WTC11 (cell line): ENCODE results near the gene ASB2.

Experiments
- ATF3 ChIP-seq: sonication (generic); formaldehyde crosslinking; conservative IDR thresholded peaks from 2 replicates; pipeline ENCODE4 v1.8.1; 2022; ENCODE audit warnings: mild to moderate bottlenecking, missing genetic modification reagents
- CTCF ChIP-seq: fragments of 200-600 bp; IDR thresholded peaks from 2 replicates; pipeline ENCODE4 v1.8.0; 2022; ENCODE audit warnings: antibody characterized with exemption
- E2F1 ChIP-seq: sonication (generic); formaldehyde crosslinking; IDR thresholded peaks from 2 replicates; pipeline ENCODE4 v1.8.0; 2022; ENCODE audit warnings: mild to moderate bottlenecking, missing genetic modification reagents

GRCh38 chr14:93923626-93924025 lies 52.7 kb downstream of the ASB2 start:
- no peak for TF ChIP-seq E2F1 (CRISPR knock-in tag)
- no peak for TF ChIP-seq ATF3
- no peak for TF ChIP-seq CTCF
